GM12872 (cell line): Measurements from ENCODE around the gene SERPINE3.

ENCODE experiments used
- CTCF ChIP-seq: IDR thresholded peaks from 3 replicates; pipeline ENCODE4 v1.5.1; 2011; ENCODE audit warnings: low read depth, mild to moderate bottlenecking, low read length, moderate library complexity; ENCODE audit not compliant: insufficient read depth

SERPINE3 gene

DNA sequence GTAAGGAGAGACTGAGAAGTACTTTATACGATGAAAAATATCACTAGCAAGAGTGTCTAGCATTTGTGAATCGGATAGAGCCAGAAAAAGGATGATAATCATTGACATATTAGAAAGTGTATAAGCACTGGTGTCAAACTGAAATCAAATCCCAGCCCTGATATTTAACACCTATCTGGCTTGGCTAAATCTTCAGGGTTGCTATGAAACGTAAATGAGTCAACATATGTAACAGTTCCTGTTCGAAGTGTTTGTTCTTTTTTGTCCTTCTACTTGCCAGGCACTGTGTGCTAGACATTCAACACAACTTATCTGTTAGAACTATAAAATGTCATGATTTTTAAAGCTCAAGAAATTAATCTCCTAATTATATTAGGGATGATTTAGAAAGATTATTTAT is 40.8 kb downstream of the SERPINE3 start:
- no peak for TF ChIP-seq CTCF

GRCh38 chr13:51385114-51385513 is 45.6 kb downstream of the SERPINE3 start:
- TF ChIP-seq CTCF = no peak

DNA sequence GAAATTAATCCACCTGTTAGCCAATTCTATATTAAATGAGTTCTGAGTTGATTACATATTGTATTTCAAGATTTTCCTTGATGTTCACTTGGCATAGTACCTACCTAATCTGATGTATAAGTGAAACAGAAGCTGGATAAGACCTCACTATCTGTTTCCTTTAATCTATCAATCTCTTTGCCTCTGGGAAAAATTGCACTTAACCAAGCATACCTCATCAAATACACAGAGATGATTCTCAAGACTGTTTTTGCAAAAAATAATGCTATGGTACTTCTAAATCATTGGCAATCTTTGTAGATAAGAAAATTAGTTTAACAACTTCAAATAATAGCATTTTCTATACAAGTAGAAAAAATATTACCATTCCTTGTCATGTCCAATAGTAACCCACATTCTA is 55.2 kb downstream of the SERPINE3 start:
- TF ChIP-seq CTCF = no peak

DNA sequence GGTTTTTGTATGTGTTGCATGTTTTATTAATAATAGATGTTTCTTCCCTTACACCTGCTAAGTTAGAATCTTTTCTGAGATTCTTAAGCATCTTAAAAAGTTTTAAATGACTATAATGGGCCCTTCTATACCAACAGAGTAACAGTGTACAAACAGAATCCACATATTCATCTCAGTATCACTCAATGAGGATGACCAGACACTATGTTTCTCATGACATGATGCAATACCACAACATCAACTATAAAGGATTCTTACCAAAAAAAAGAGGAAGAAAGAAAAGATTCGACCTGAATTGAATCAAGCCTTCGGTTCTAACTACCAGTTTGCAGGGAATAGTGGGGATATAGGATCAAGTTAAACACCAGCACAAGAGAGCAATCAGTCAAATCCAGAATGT is 56.9 kb downstream of the SERPINE3 start:
- no peak for TF ChIP-seq CTCF

GRCh38 chr13:51397262-51397941 is 57.9 kb downstream of the SERPINE3 start:
- no peak for TF ChIP-seq CTCF

DNA sequence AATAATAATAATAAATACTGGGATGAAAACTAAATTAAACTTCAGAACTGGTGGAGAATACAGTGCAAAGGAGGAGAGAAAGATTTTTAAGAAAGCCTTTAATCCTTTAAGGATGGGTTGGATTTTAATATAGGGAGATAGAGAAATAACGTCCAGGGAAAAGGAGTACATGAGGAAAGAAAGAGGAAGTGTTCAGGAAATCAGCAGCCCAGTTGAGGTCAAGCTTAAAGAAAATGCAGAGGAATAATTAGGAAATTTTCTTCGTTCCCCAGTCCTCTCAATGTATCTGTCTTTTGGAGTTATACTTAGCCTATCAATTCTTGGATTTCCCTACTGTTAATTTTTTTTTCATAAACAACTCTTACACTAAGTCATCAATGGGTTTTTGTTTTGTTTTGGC is 65.7 kb downstream of the SERPINE3 start:
- no peak for TF ChIP-seq CTCF

DNA sequence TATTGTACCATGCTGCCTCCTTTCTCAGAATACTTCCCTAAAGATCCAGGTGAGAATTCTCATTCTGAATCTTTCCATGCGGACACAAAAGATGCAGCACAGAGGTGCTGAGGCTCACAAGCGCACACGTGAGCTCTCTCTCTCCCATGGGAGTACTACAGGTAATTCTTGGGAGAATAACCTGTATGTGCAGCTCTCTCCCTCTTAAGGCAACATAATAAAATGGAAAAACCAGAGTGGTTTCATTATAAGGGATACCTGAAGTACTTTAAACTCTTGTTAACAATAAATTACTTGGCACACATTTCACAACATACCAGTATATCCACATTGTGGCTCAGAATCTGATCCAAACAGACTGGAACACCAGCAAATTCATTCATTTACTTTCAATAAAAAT is 72.9 kb downstream of the SERPINE3 start:
- no peak for TF ChIP-seq CTCF
